Neutrophil (primary cell): ENCODE measurements around the gene SLC30A1.

ENCODE experiments used
- H3K27ac ChIP-seq: fragments of 200-600 bp; sonication (generic); 2 replicates; pipeline ENCODE4 v1.5.1; 2016; ENCODE audit warnings: mild to moderate bottlenecking, moderate library complexity
- H3K27me3 ChIP-seq: fragments of 200-600 bp; sonication (generic); 2 replicates; pipeline ENCODE4 v1.6.0; 2016; ENCODE audit warnings: mild to moderate bottlenecking
- H3K36me3 ChIP-seq: fragments of 200-600 bp; sonication (generic); 2 replicates; pipeline ENCODE4 v1.5.1; 2017
- H3K4me1 ChIP-seq, 2 experiments: fragments of 200-600 bp in 1 of 2; sonication (generic) in 1 of 2; 1 replicate in 1 of 2; 2 replicates in 1 of 2; pipeline versions ENCODE4 v1.5.1 to v1.6.1; 2013 to 2016; ENCODE audit warnings: low read depth in 1 of 2, low read length in 1 of 2, mild to moderate bottlenecking in 1 of 2, moderate library complexity in 1 of 2; ENCODE audit not compliant: control insufficient read depth in 1 of 2, insufficient read depth in 1 of 2
- H3K4me3 ChIP-seq, 2 experiments: fragments of 200-600 bp in 1 of 2; sonication (generic) in 1 of 2; 1 replicate in 1 of 2; 2 replicates in 1 of 2; pipeline ENCODE4 v1.5.1; 2013 to 2016; ENCODE audit warnings: low read depth in 1 of 2, low read length in 1 of 2, mild to moderate bottlenecking in 1 of 2, moderate library complexity in 1 of 2
- H3K9me3 ChIP-seq: fragments of 200-600 bp; sonication (generic); 2 replicates; pipeline ENCODE4 v1.5.1; 2016
- CTCF ChIP-seq: fragments of 200-600 bp; sonication (generic); IDR thresholded peaks from 2 replicates; pipeline ENCODE4 v1.5.1; 2016; ENCODE audit warnings: antibody characterized with exemption

Gene SLC30A1

GRCh38 chr1:211598514-211598913 lies 19.6 kb upstream of the SLC30A1 start:
- Histone ChIP-seq H3K27me3 (no peaks in the 10 kb centered on the region), H3K36me3 (no peaks in the 10 kb centered on the region), H3K27ac (no peak overlapping the region), H3K4me1 (peaks cover 25 to 34% of the 10 kb centered on the region in 2 experiments), H3K9me3 (no peaks in the 10 kb centered on the region), H3K4me3 (no peak overlapping the region)
- TF ChIP-seq CTCF = no peak

GRCh38 chr1:211596418-211597181 lies 17.6 kb upstream of the SLC30A1 start:
- no peaks in the 10 kb centered on the region for H3K27me3 ChIP-seq
- peaks cover 10 to 15% of the 10 kb centered on the region in 2 experiments for H3K4me1 ChIP-seq
- no peak overlapping the region for H3K27ac ChIP-seq
- no peaks in the 10 kb centered on the region for H3K36me3 ChIP-seq
- H3K4me3 ChIP-seq = no peak overlapping the region
- TF ChIP-seq CTCF = no peak
- no peaks in the 10 kb centered on the region for H3K9me3 ChIP-seq

- H3K9me3 ChIP-seq = no peaks in the 10 kb centered on the region
- H3K4me1 ChIP-seq = peaks cover 15 to 23% of the 10 kb centered on the region in 2 experiments
- H3K27me3 ChIP-seq = no peaks in the 10 kb centered on the region
- H3K27ac ChIP-seq = no peak overlapping the region
- H3K36me3 ChIP-seq = no peaks in the 10 kb centered on the region
- no peak for TF ChIP-seq CTCF
- no peak overlapping the region for H3K4me3 ChIP-seq
These were observed 16.5 kb upstream of the SLC30A1 start for GRCh38 chr1:211595419-211595818.

GRCh38 chr1:211591980-211592493 lies 13.1 kb upstream of the SLC30A1 start:
- Histone ChIP-seq H3K4me3 (no peak overlapping the region), H3K27ac (no peak overlapping the region), H3K27me3 (no peaks in the 10 kb centered on the region), H3K9me3 (no peaks in the 10 kb centered on the region), H3K4me1 (peaks cover 30 to 31% of the 10 kb centered on the region in 2 experiments), H3K36me3 (no peaks in the 10 kb centered on the region)
- TF ChIP-seq CTCF = no peak

- no peaks in the 10 kb centered on the region for H3K27me3 ChIP-seq
- no peaks in the 10 kb centered on the region for H3K36me3 ChIP-seq
- no peak for TF ChIP-seq CTCF
- peaks cover 25 to 28% of the 10 kb centered on the region in 2 experiments for H3K4me1 ChIP-seq
- no peaks in the 10 kb centered on the region for H3K9me3 ChIP-seq
- peak overlapping the region; percentile 2 to 60 for H3K4me3 ChIP-seq
- H3K27ac ChIP-seq = peak overlapping the region; percentile 83
These were observed 11.1 kb upstream of the SLC30A1 start for GRCh38 chr1:211589782-211590721.
